ENCODE measurements around the gene RBFOX2. TPM values are rescaled to one million over a fixed set of nuclear protein-coding genes. Genes with fewer than 3 reads are reported as not detected.
A peak's percentile ranks its signal among the peaks of the same experiment; 100 is the strongest.

The RBFOX2 gene
- total and polyA plus RNA-seq, 2 of the 8 experiments (the other 6 are each of a cell fraction or from before 2014, with no cell fraction given): 121 to 122 TPM

- 69% methylated on average over 10 of the region's 10 CpGs; no CpG with 5 or more reads in 1 of the 2 experiments for WGBS, 2 experiments (ENCODE audit: extremely low coverage in 1 of 2, insufficient coverage in 1 of 2, insufficient read length in 1 of 2, insufficient replicate concordance in 2 of 2, low coverage in 1 of 2, low lambda C conversion rate in 2 of 2, missing lambda C conversion rate in 1 of 2)
- H3K4me2 ChIP-seq (ENCODE audit: insufficient read depth in 1 of 2, low read depth in 2 of 2, low read length in 2 of 2): peak overlapping the region in 1 of 2 experiments; percentile 4; a peak in 1 of 4 replicates
- H3K23ac ChIP-seq (ENCODE audit: insufficient read length): no peak overlapping the region
- H3K9ac ChIP-seq (replicated peaks in 1 of 4; ENCODE audit: extremely low read depth in 1 of 4, low read depth in 3 of 4, low read length in 3 of 4): no peak overlapping the region
- no peak overlapping the region for H2BK20ac ChIP-seq (ENCODE audit: low read length)
- peaks cover 0 to 5% (median 2%) of the 10 kb centered on the region in 4 experiments; a peak in 2 of 7 replicates for H3K4me1 ChIP-seq (replicated peaks in 1 of 4; ENCODE audit: control insufficient read depth in 3 of 4, insufficient read depth in 4 of 4, low read length in 3 of 4)
- no peak overlapping the region for H3K27ac ChIP-seq (ENCODE audit: low read depth, low read length)
- no peak overlapping the region for H3K4me3 ChIP-seq (ENCODE audit: extremely low read depth in 1 of 4, insufficient read depth in 2 of 4, low read depth in 3 of 4, low read length in 4 of 4)
- H3K14ac ChIP-seq (ENCODE audit: insufficient read length): no peak overlapping the region
- no peak overlapping the region for H3K56ac ChIP-seq (replicated peaks; ENCODE audit: insufficient read length, low read depth, low read length)
- no peak overlapping the region for H4K8ac ChIP-seq (ENCODE audit: extremely low read depth, insufficient read depth, low read length)
- no peaks in the 10 kb centered on the region for H3K27me3 ChIP-seq (replicated peaks in 1 of 4; ENCODE audit: control insufficient read depth in 3 of 4, extremely low read depth in 1 of 4, insufficient read depth in 3 of 4, low read length in 3 of 4)
- no peaks in the 10 kb centered on the region for H3K79me2 ChIP-seq (ENCODE audit: control insufficient read depth in 1 of 2, insufficient read depth in 2 of 2, low read length in 2 of 2)
- H2BK15ac ChIP-seq (ENCODE audit: low read length): no peak overlapping the region
- no peak overlapping the region for H3K18ac ChIP-seq (ENCODE audit: extremely low read depth, low read length)
- ChIA-PET POLR2A (ENCODE audit: partially characterized antibody) (interaction anchor here (0.6 kb wide), 1 partner anchor 1538 kb away, joined by 4 read pairs; no protein-coding TSS in a partner anchor), CTCF (ENCODE audit: partially characterized antibody) (interaction anchor here (0.5 to 1.1 kb wide), 5 partner anchors 9 to 86 kb away, joined by 3 to 5 read pairs (median 4); no protein-coding TSS in a partner anchor)
- H4K5ac ChIP-seq (ENCODE audit: insufficient read length, low read depth, low read length): no peak overlapping the region
- no peak overlapping the region for H2AFZ ChIP-seq (ENCODE audit: low read length)
- H2BK12ac ChIP-seq (ENCODE audit: low read depth, low read length): no peak overlapping the region
- no peaks in the 10 kb centered on the region for H3K23me2 ChIP-seq (ENCODE audit: low read depth, low read length)
- H2AK5ac ChIP-seq (ENCODE audit: low read depth, low read length): no peak overlapping the region
- H3K79me1 ChIP-seq (ENCODE audit: low read depth, low read length): no peaks in the 10 kb centered on the region
- DNase-seq (ENCODE audit: low read depth in 1 of 2, low spot score in 2 of 2) (no peak), FAIRE-seq (peak; percentile 60)
- no peak overlapping the region for H2BK5ac ChIP-seq (ENCODE audit: low read depth, low read length)
- no peak overlapping the region for H2BK120ac ChIP-seq (replicated peaks; ENCODE audit: low read depth, low read length)
- peaks cover 0 to 2% (median 0%) of the 10 kb centered on the region in 4 experiments; a peak in 2 of 8 replicates for H3K36me3 ChIP-seq (ENCODE audit: control insufficient read depth in 2 of 4, insufficient read depth in 4 of 4, low read length in 3 of 4)
- H4K20me1 ChIP-seq (replicated peaks in 1 of 2; ENCODE audit: control insufficient read depth in 1 of 2, insufficient read depth in 2 of 2, low read length in 2 of 2): no peaks in the 10 kb centered on the region
- H3K9me3 ChIP-seq (ENCODE audit: insufficient read depth in 2 of 2, low read depth in 1 of 2, low read length in 1 of 2): no peaks in the 10 kb centered on the region
- no peak overlapping the region for H3K4ac ChIP-seq (replicated peaks; ENCODE audit: insufficient read length, low read depth, low read length)
- TF ChIP-seq MAFK (IDR thresholded peaks at IDR 0.05; ENCODE audit: low read depth, low read length) (peak; percentile 59; the same call in 1 of the 2 replicates), JUND (IDR thresholded peaks at IDR 0.05; ENCODE audit: low read length) (no peak)
- no peak overlapping the region for H4K91ac ChIP-seq (replicated peaks; ENCODE audit: insufficient read length, low read length)
Observed at GRCh38 chr22:35766654-35767580, 261.7 kb downstream of the RBFOX2 start.

Measured in H1 (cell line).